K562 (cell line): ENCODE data around the gene ATXN7L2. TPM values are rescaled to one million over a fixed set of nuclear protein-coding genes. Genes with fewer than 3 reads are reported as not detected.

Experiments used
- CUX1 ChIP-seq: fragments of 200-800 bp; sonication (Bioruptor generic); IDR thresholded peaks from 2 replicates; pipeline ENCODE4 v1.6.1; 2016; ENCODE audit warnings: missing genetic modification characterization, missing compliant biosample characterization
- FOXK2 ChIP-seq, 2 experiments: fragments of 450-650 bp; IDR thresholded peaks in 1 of 2; conservative IDR thresholded peaks in 1 of 2; 2 replicates each; pipeline ENCODE4 v1.6.1; 2016; ENCODE audit warnings: low read depth in 2 of 2, mild to moderate bottlenecking in 1 of 2
- IFI16 ChIP-seq: fragments of 250-450 bp; sonication (Bioruptor Pico); IDR thresholded peaks from 2 replicates; pipeline ENCODE4 v2.1.2; 2022; ENCODE audit warnings: mild to moderate bottlenecking, inconsistent platforms
- LEF1 ChIP-seq: fragments of 450-650 bp; IDR thresholded peaks from 2 replicates; pipeline ENCODE4 v1.6.1; 2016; ENCODE audit warnings: mild to moderate bottlenecking
- POLR2G ChIP-seq: fragments of 200-400 bp; formaldehyde crosslinking; IDR thresholded peaks from 2 replicates; pipeline ENCODE4 v1.6.1; 2017; ENCODE audit warnings: low read depth, mild to moderate bottlenecking, antibody characterized with exemption, low read length, moderate library complexity
- PPARD ChIP-seq: fragments of 250-450 bp; sonication (Bioruptor Pico); IDR thresholded peaks from 2 replicates; pipeline ENCODE4 v1.8.0; 2022; ENCODE audit warnings: inconsistent platforms, mild to moderate bottlenecking, moderate library complexity
- PRMT5 ChIP-seq: sonication (generic); formaldehyde crosslinking; IDR thresholded peaks from 2 replicates; pipeline ENCODE4 v1.5.0; 2020; ENCODE audit warnings: missing genetic modification reagents
- RFX1 ChIP-seq: fragments of 450-650 bp; IDR thresholded peaks from 2 replicates; pipeline ENCODE4 v1.6.1; 2016; ENCODE audit warnings: mild to moderate bottlenecking, moderate library complexity
- RUNX1 ChIP-seq: sonication (generic); IDR thresholded peaks from 2 replicates; pipeline ENCODE4 v1.6.1; 2016; ENCODE audit warnings: antibody characterized with exemption, low read depth
- SIN3B ChIP-seq: fragments of 450-650 bp; IDR thresholded peaks from 2 replicates; pipeline ENCODE4 v1.6.1; 2017; ENCODE audit warnings: low read depth, mild to moderate bottlenecking, moderate library complexity
- TAF7 ChIP-seq: fragments of 450-650 bp; IDR thresholded peaks from 2 replicates; pipeline ENCODE4 v1.6.1; 2016; ENCODE audit warnings: missing genetic modification characterization, missing compliant biosample characterization
- TAF9B ChIP-seq: fragments of 450-650 bp; IDR thresholded peaks from 2 replicates; pipeline ENCODE4 v1.6.1; 2018; ENCODE audit warnings: mild to moderate bottlenecking; ENCODE audit not compliant: partially characterized antibody
- ZBTB2 ChIP-seq: fragments of 450-650 bp; IDR thresholded peaks from 2 replicates; pipeline ENCODE4 v1.6.1; 2016; ENCODE audit warnings: antibody characterized with exemption
- ZHX1 ChIP-seq: fragments of 150-350 bp; conservative IDR thresholded peaks from 2 replicates; pipeline ENCODE4 v1.6.1; 2014; ENCODE audit warnings: low read length
- ZNF436 ChIP-seq: fragments of 250-450, 450-650 bp; sonication (Bioruptor Pico); formaldehyde crosslinking; IDR thresholded peaks from 2 replicates; pipeline ENCODE4 v1.7.0; 2020; ENCODE audit warnings: mild to moderate bottlenecking
- polyA plus RNA-seq, 8 experiments: library from polyadenylated mRNA; depleted of rRNA in 4 of 8; stranded (reverse) in 5 of 8; unstranded in 3 of 8; fragments of >200 nt; fragmentation: Nextera tagmentation in 2 of 8; fragmentation: Illumina TruSeq in 1 of 8; extraction: Ambion mirVana in 2 of 8; extraction: Trizol in 1 of 8; gene quantifications; 2 replicates each; pipeline versions ENCODE4 v1.2.1 to v1.2.3, GENCODE V29; 2011 to 2014; ENCODE audit warnings: inconsistent platforms in 1 of 8, missing spikeins in 1 of 8
- total RNA-seq, 7 experiments: library from RNA; depleted of rRNA in 6 of 7; stranded (reverse); fragments of >200 nt in 6 of 7; fragmentation: Illumina TruSeq in 2 of 7; extraction: Trizol in 2 of 7; gene quantifications; 2 replicates each; pipeline versions ENCODE4 v1.2.1 to v1.2.3, GENCODE V29; 2011 to 2021; ENCODE audit warnings: low replicate concordance in 1 of 7

The ATXN7L2 gene
- total and polyA plus RNA-seq, 9 of the 15 experiments (the other 6 are each of a cell fraction or from before 2014, with no cell fraction given): 0.21 to 10.4 (median 5.8) TPM

- no peak for TF ChIP-seq CUX1
- TF ChIP-seq RFX1: no peak
- no peak for TF ChIP-seq RUNX1
- no peak for TF ChIP-seq LEF1
- TF ChIP-seq TAF9B: no peak
- TF ChIP-seq SIN3B: peak; percentile 56; the same call in 1 of the 2 replicates
- TF ChIP-seq TAF7 (tag): no peak
- TF ChIP-seq ZNF436: no peak
- no peak for TF ChIP-seq IFI16 (CRISPR knock-in tag)
- TF ChIP-seq PPARD (CRISPR knock-in tag): no peak
- no peak for TF ChIP-seq PRMT5 (CRISPR knock-in tag)
- no peak for TF ChIP-seq ZBTB2
- TF ChIP-seq POLR2G: peak; percentile 66
- no peak for TF ChIP-seq FOXK2 (conservative IDR thresholded peaks at IDR 0.05 in 1 of 2, IDR thresholded peaks at IDR 0.05 in 1 of 2; ENCODE audit: low read depth in 2 of 2)
- no peak for TF ChIP-seq ZHX1
These were observed 25.8 kb downstream of the ATXN7L2 start, which contains the start of gene AMIGO1 (continued) for GRCh38 chr1:109509176-109510134.
